Measurements from ENCODE around the gene MUC13.
A peak's percentile ranks its signal among the peaks of the same experiment; 100 is the strongest.

Gene MUC13

DNA sequence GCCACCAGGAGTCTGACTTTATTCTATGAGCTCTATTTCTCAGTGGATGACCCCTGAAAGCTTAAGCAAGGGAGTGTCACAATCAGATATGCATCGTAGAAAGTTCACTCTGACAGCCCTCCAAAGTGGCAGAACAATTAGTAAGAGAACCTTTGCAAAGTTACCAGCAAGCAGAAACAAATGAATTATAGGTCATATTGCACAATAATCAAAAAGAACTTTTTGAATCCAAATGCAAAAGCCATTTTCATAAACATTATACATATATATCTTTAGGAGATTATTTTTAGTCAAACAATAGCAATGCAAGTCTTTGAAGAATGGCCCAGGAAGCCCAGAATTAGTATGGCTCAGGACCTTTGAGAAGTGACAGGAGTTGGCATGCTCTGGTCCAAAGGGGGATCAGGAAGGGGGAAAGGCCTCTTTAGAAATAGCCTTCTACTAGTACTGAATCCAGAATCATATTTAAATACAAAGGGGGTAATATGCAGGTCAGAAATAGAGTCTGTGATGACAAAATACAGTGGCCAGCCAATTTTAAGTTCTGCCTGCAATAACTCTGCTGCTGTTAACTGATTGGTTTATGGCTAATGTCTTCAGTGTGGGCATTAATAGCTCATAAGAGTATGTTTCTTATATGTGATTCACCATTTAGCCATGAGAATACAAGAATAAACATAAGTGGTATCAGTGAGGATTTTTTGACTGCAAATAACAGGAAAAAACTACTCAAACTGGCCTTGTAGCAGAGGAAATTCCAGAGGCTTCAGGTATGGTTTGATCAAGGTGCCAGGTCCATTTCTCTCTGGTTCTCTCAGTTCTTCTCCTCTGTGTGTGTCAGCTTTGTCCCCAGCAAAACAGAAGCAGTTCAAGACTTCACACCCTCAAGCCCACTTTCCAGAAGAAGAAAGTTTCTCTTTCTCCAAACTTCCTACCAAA lies 30.4 kb downstream of the MUC13 start:
- DNase-seq (ENCODE audit: low spot score) = no peak

DNA sequence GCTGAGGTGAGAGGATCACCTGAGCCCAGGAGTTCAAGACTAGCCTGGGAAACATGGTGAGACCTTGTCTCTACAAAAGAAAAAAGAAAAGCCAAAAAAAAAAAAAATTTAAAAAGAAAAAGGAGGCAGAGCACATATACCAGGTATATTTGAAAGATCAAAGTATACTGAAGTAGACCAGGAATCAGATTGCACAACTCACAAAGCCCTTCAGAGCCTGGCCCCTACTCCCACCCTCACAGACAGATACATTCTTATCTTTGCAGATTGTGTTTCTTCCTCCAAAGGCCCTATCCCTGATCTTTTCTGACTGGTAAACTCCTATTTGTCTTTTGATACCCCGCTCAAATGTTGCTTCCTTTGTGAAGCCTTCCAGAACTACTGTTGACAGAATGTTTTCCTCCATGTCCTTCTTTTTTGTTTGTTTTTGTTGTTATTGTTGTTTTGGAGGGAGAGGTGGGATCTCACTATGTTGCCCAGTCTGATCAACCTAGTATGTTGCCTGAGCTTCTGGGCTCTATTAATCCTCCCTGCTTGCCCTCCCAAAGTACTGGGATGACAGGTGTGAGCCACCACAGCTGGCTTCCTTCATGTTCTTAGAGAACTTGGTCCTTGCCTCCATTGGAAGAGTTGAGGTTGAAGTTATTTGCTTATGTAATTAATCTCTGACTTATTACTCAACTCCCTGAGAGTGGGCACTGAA lies 37.6 kb downstream of the MUC13 start:
- no peak for DNase-seq (ENCODE audit: low spot score)

DNA sequence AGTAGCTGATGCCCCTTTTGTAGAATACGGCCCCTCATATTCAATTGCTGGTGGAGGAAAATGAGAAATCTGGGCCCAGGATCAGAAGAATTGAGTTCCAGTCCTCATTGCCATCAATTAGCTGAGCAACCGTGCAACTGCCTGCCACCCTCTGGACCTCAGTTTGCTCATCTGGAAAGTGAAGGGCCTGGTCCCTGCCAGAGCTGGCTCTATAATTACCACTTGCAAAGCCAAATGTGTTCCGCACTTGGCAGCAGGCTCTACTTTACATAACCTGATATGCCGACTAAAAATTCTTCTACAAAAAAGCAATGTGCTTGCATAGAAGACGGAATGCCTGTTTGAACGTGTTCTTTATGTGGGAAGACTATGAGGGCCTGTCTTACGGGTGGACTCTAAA lies 38.8 kb downstream of the MUC13 start:
- no peak for DNase-seq (ENCODE audit: low spot score)

GRCh38 chr3:124893526-124893925 lies 41.0 kb downstream of the MUC13 start:
- no peak for DNase-seq (ENCODE audit: low spot score)

DNA sequence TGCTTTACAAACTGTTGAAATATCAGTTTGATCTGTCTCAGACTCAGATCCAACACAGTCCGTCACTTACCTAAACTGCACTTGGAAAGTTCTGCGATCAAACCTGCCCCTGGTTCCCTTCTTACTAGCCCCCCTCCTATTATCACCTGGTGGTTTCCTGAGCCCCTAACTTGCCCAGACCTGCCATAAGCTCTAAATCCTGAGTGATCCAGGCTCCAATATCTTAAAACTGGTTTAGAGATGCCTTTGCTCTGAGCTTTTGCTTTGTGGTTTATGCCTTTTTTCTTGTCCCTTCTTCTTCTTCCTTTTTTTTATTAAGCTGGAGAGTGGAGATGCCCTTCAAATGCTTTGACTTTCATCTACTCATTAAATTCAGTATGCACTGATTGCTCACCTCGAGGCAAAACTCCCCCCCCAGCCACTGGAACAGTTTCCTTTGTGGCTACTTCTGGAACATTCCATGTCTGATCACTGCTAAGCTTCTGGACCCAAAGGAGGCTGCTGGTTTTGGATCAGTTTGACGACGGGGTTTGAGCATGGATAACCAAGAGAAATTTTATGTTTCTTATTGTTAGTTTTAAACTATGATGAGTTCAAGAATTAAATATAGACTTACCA lies 43.9 kb downstream of the MUC13 start:
- DNase-seq (ENCODE audit: low spot score) = no peak

DNA sequence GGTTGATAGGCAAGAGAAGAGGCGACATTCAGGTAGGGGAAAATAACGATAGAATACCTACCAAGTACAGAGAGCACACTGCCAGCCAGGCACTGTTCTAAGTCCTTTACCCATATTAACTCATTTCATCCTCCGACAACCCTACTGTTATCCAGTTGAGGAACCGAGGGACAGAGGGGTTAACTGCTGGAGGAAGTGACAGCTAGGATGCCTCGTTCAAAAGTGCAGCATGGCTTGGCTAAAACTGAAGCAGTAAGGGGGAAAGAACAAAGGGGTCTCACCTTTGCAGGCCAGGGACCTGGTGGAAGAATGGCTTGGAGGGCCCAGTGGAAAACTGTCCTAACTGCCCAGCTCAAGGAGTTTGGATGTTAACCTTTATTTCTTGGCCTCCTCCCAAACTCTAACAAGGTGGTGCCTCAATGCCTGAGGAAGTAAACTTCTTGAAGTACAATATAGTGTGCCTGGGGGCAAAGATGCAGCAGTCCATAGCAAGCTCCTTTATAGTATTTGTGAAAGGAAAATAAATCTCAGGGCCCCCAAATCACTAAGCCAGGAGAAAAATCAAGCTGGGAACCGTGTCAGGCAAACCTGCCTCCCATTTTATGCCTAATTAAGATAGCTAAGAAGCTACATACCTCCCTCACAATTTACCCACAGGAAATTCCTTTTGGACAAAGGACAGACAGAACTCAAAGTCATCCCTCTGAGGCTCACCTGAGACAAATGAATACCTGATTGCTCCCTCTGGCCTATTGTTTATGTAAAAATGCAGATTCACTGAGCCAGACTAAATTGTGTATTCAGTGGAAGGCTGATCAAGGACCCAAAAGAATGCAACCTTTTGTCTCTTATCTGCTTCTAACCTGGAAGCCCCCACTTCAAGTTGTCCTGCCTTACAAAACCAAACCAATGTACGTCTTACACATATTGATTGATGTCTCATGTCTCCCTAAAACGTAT lies 45.8 kb downstream of the MUC13 start:
- DNase-seq (ENCODE audit: low spot score) = no peak

DNA sequence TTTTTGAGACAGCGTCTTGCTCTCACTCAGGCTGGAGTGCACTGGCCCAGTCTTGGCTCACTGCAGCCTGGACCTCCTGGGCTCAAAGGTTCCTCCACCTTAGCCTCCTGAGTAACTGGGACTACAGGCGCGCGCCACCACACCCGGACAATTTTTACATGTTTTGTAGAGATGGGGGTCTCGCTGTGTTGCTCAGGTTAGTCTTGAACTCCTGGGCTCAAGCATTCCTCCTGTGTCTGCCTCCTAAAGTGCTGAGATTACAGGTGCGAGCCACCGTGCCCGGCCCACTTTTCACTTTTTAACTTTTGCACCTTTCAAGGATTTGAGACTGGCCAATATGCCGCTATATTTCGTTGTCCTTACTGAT lies 46.6 kb downstream of the MUC13 start:
- DNase-seq (ENCODE audit: low spot score) = no peak

DNA sequence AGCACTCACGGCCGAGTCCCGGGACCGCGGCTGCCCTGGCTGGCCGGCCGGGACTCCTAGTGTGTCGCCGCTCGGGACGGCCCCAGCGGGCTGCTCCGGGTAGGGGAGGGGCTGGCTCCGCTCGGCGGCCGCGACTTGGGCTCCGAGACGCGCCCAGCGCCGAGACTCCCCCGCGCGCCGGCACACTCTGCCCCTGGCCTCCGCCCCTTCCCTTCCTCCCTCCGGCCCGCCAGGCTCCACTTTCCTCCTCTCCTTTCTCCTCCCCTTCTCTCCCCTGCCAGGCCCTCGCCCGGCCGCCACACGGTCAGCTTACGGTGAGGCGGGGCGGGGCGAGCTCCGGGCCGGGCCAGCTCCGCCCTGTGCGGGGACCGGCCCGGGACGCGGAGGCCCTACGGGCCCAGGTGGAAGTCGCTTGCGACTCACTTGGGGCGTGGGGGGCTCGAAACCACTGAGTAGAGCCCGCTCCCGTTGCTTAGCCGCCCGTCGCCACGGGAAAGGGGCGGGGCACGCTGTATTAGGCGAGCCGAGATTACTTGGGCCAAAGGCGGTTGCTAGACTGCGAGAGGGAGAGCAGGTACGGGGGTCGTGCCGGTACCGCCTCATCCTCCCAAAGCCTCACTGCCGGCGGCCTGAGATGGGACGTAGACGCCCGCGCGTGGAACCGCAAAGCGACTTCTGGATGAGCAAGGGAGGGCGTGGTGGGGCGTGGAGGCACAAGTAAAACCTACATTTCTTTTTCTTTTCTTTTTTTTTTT lies 47.2 kb downstream of the MUC13 start, which contains the start of gene ITGB5:
ITGB5 (minus strand) TSS at position 189 of the 755 bp plus-strand sequence. CDS start 365 bp downstream, outside the sequence.
- peak; percentile 81 for DNase-seq (ENCODE audit: low spot score)

- DNase-seq (ENCODE audit: low spot score) = peak; percentile 50
Measured at GRCh38 chr3:124886168-124887056, 48.1 kb downstream of the MUC13 start.

GRCh38 chr3:124885466-124886167 lies 48.9 kb downstream of the MUC13 start:
- DNase-seq (ENCODE audit: low spot score) = peak; percentile 74

DNA sequence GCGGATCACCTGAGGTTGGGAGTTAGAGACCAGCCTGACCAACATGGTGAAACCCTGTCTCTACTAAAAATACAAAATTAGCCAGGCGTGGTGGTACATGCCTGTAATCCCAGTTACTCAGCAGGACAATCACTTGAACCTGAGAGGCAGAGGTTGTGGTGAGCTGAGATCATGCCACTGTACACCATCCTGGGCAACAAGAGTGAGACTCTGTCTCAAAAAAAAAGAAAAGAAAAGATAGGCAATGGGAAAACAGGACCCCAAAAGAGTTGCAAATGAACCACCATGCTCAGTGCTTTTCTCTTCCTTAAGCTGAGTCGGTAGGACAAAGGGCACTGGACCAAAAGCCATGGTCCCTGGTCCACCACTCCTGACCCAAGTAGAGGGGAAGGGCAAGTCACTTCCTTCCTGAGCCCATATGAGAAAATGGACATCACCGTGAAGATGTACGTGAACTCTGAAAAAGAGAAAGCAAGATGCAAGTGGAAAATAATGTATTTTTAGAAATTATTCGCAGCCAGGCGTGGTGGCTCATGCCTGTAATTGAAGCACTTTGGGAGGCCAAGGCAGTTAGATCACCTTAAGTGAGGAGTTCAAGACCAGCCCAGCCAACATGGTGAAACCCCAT lies 50.0 kb downstream of the MUC13 start:
- no peak for DNase-seq (ENCODE audit: low spot score)

GRCh38 chr3:124883766-124884473 lies 50.6 kb downstream of the MUC13 start:
- peak; percentile 22 for DNase-seq (ENCODE audit: low spot score)

GRCh38 chr3:124882816-124883747 lies 51.5 kb downstream of the MUC13 start:
- DNase-seq (ENCODE audit: low spot score) = no peak

DNA sequence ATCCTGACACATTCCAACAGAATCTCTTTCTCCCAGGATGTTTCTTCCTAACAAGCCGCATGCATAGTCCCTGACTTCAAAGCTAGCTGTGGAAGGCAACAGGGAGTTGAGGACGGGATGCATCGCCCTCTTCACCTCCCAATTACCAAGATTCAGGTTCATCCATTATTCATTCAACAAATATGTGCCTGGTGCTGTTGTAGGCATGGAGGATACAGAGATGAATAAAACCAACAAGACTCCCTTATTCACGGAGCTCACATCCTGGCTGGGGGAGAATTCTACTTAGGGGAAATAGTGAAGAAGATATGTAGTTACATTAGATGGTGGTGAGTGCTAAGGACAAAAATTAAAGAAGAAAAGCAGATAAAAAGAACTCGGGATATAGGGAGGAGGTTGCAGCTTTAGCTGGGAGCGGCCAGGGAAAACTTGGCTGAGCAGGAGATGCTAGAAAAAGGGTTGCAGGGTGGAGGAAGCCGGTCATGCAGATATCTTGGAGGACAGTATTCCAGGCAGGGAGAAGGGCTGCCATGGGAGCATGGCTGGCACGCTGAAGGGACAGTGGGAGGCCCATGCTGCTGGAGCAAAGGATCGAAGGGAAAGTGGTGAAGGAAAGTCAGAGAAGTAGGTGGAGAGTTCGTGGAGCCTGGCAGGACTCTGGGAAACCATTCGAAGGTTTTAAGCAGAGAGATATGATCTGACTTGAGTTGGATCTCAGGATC lies 52.4 kb downstream of the MUC13 start:
- no peak for DNase-seq (ENCODE audit: low spot score)

- DNase-seq (ENCODE audit: low spot score) = no peak
Measured at GRCh38 chr3:124879337-124879680, 55.2 kb downstream of the MUC13 start.

All from AG08395 (cell line).